Activated T-cell treated with anti-CD3 and anti-CD28 coated beads, Interleukin-2, amount 50 U/mL, for 48 hours (primary cell): ENCODE results near the gene ZFYVE1.
"Not testable (repeated sequence)": the region's sequence is repeated elsewhere in the genome, so short reads cannot be mapped to it uniquely, and the experiment has no call there.

Source experiments
- DNase-seq, 2 experiments: peaks; one replicate each; pipeline ENCODE4 v3.0.0-alpha.2; 2020

The ZFYVE1 gene

DNA sequence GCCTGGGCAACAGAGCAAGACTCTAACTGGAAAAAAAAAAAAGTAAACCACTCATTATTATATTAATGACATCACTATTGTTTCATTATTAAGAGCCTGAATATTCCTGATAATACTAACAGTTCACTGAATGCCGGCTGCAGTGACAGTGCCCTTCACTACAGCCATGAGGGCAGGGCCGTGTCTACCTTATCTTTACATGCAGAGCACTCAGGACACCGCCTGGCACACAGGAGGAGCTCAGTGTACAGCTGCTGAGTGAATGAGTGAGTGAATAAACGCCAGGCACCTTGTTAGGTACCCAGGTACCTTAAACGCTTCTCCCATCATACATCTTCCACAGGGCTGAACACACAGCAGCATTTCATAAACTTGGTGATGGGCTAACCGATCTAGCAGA, 23.2 kb downstream of the ZFYVE1 start:
- no peak for DNase-seq

DNA sequence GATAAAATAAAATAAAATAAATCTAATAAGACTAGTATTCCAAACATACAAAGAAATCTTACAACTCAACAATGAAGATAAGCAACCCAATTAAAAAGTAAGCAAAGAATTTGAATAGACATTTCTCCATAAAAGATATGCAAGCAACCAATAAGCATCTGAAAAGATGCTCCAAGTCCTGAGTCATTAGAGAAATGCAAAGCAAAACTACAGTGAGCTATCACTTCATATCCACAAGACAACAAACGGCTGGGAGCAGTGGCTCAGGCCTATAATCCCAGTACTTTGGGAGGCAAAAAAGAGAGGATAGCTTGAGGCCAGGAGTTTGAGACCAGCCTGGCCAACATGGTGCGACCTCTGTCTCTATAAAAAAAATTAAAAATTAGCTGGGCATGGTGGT, 26.8 kb downstream of the ZFYVE1 start:
- DNase-seq: no peak

DNA sequence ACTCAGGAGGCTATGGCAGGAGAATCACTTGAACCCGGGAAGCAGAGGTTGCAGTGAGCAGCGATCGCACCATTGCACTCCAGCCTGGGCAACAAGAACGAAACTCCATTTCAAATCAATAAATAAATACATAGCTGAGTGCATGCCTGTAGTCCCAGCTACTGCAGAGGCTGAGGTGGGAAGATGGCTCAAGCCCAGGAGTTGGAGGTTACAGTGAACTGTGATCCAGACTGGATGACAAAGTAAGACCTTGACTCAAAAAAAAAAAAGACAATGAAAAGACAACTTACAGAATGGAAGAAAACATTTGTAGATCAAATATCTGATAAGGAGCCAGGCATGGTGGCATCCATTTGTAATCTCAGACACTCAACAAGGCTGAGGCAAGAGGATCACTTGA, 27.6 kb downstream of the ZFYVE1 start:
- DNase-seq: no peak

DNA sequence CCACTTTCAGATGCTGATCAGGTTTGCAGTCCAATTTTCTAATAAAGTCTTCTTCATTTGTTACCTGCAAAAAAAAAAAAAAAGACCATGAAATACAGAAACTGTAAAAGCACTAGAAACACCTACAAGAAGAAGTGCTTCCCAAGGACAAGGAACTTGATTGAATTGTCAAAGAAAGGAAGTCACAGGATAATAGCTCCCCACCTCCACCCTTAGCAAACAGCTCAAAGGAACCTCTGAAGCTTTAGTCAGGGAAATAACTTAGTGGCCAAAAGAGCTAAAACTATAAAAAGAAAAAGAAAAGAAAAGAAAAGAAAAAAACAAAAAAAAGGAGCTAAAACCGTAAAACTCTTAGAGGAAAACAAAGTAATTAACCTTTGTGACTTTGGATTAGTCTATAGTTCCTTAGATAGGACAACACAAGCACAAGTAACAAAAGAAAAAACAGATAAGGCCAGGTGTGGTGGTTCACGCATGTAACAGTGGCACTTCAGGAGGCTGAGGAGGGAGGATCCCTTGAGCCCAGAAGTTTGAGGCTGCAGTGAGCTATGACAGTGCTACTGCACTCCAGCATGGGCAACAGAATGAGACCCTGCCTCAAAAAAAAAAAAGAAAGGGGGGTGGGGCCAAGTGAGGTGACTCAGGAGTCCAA, 28.5 kb downstream of the ZFYVE1 start:
- no peak for DNase-seq

DNA sequence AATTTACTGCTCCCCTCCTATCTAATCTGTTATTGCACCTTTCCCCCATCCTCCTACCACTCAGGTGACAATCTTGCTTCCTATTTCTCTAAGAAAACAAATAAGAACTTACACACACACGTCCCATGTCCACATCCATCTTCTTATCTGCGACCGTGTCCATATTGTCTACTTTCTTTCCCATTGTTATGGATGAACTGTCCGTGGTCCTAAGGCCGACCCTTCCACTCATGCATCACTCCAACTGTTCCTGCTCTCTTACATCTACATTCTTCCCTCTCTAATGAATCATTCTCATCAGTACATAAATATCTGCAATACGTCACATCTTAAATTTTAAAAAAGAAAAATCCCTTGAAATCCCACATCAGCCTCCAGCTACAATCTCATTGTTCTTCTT, 30.0 kb downstream of the ZFYVE1 start:
- no peak for DNase-seq

DNA sequence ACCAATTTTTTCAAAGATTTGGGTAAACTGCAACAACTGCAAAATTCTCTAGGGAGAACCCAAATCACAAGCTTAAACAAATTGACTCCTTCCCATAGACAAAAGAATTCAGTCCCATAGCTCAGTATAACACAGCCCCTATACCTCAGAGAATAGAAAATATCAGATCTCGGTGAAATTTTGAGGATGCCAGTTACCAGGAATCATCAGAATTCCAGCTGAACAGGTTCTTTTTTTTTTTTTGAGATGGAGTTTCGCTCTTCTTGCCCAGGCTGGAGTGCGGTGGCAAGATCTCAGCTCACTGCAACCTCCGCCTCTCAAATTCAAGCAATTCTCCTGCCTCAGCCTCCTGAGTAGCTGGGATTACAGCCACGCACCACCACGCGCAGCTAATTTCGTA, 36.7 kb downstream of the ZFYVE1 start:
- DNase-seq: no peak

DNA sequence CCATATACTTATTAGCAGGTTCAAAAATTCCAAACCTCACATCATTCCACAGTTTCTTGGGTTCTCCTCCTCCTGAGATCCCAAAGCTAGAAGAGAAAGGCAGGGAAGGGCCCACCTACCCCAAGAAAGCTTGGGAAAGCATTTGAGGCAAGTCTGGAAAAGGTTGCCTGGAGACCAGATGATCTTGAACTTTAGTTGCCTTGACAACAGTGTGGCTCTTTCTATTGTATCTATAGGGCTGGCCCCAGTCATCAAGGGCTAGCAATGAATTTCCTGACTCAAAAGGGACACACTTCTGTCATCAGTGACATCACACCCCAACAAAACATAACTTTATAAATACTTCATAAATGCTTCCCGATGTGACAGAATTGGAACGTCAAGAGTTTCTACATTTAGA, 40.0 kb downstream of the ZFYVE1 start:
- DNase-seq: no peak

DNA sequence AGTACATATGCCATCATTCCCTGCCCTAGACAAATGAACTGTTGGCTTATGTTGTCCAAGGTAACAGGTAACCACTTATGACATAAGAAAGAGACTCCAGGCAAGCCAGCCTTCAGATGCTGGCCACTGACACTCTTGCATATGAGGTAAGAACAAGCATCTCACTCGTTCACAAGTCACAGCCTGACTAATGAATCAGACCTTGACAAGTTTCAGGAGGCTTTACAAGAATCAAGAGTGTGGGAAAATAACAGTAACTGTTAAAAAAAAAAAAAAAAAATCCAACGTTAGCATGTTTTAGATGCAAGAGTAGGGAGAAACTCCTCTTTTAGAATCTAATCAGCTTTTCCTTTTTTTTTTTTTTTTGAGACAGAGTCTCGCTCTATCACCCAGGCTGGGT, 40.7 kb downstream of the ZFYVE1 start:
- DNase-seq: no peak

DNA sequence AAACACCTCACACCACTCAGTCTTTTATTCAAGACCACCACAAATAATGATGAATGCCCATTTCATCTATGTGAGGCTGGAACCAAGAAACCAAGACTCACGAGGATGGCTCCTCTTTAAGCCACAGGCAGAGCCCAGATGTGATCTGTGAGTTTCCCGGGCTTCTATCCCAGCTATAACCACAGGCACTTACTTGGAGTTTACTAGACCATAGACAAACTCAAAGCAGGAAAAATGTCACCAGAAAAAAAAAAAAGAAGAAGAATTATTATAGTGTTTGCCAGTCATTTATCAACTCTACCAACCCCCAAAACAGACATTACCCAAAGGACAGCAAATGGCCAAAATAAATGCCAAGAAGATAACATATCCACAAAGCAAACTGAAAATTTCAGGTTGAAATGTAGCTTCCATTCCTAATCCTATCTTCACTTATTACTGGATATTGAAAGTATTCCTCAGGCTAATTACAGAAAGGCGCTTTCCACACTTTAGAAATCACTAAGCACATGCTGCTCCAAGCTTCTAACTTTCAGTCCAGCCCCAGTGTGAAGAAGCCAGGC, 44.7 kb downstream of the ZFYVE1 start:
- no peak for DNase-seq

DNA sequence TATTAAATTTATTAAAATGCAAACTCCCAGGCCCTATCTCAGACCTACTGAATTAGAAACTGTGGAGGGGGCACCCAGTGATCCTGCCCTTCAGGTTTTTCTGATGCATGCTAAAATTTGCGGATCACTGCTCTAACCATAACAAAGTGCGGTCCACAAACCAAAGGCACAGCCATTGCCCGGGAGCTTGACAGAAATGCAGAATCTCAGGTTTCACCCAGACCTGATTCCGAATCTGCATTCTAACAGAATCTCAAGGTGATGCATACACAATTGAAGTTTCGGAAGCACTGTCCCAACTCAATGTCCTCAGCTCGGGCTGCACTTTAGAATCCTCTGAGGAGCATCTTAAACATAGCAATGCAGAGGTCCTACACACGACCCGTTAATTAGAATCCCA, 46.0 kb downstream of the ZFYVE1 start:
- no peak for DNase-seq

DNA sequence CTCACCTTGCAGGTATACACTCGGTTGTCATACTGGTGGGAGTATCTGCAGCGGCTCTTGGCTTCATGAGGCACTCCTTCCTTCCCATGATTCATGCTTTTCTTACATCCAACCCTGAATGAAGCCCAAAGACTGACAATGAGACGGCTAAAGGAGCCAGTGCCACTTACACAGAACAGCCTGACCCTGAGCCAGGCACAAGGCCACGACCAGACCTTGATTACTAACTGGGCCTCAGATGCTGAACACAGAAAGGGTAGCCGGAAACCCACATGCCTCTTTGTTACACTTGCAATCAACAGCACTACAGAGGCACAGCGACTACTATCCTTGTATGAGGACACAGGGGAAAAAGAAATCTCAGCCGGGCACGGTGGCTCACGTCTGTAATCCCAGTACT, 48.0 kb downstream of the ZFYVE1 start:
- DNase-seq: no peak

DNA sequence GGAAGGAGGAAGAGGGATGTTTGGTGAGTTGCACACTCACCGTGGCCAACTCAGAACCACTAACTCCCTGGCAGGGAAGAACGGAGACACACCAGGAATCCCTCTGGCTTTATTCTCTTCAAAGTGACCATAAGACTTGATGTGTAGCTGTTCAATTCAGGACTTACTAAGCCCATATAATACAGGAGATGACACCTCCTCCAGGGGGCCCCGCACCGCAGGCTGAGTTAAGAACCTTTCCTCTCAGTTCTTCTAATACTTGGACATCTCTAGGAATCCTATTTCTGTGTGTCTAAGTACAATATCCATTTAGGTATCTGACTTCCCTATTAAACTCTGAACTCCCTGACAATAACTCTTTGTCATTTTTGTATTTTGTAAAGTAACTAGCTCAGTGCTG, 51.1 kb downstream of the ZFYVE1 start:
- no peak for DNase-seq

DNA sequence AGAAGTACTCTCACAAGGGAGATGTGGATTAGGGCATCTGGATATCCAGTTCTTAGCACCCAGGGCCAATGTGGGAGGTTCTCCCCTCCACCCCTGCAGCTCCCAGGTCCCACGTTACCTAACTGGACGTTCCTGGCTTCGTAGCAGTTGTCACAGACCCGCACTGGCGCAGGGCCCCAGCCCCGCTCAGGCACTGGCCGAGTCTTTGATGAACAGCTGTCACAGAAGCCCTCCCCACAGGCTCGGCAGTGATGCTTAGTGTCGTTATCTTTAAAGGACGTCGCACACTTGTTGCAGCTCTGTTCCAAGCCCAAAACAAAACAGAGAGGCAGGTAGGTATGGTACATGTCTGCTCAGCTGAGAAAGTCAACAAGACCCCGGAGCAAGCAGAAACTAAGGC, 52.2 kb downstream of the ZFYVE1 start:
- no peak for DNase-seq

DNA sequence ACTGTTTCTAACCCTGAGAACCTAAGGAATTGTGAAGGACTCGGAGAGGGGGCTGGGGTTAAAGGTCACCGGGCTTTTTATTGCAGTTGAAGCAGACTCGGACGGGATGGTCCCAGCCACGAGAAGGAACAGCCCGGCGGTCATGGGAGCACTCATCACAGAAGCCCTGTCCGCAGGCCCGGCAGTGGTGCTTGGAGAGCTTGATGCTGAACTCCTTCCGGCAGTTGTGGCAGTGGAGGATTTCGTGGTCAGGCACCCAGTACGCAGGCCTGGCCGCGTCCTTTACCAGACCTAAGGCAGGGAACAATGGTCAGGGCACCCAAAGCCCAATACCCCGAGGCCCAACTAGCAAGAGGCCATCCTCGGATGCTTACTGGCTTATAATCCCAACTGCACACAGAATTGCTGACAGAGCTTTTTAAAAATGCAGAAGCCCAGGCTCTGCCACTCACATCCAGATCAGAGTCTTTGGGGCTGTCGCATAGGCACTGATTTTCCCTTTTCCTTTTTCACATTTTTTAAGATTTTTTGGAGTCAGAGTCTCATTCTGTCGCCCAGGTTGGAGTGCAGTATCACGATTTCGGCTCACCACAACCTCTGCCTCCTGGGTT, 56.0 kb downstream of the ZFYVE1 start:
- DNase-seq: no peak

DNA sequence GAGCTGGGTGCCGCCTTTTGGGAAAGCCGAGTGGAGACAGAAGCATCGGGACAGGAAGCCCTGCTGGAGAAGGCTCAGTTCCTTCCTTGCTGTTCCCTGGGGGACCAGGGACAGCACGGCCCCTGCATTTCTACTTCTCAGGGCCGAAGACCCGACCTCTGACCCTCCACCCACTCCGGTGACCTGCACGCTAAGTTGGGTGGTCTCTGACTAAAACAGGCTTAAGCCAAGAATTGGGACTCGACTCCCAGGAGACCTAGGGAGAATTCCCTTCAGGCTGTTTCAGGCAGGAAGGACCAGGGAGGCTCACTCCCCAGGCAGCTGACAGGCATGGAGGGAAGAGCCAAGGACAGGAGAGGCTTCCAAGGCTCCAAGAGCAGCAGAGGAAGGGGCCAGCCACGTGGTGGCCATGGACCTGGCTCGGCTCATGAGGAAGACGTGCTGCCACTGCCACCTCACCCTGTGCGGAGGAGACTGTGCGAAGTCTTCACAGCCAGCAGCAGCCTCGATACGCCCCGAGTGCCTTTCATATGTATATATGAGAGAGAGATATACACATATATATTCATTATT, 56.8 kb downstream of the ZFYVE1 start:
- no peak for DNase-seq

DNA sequence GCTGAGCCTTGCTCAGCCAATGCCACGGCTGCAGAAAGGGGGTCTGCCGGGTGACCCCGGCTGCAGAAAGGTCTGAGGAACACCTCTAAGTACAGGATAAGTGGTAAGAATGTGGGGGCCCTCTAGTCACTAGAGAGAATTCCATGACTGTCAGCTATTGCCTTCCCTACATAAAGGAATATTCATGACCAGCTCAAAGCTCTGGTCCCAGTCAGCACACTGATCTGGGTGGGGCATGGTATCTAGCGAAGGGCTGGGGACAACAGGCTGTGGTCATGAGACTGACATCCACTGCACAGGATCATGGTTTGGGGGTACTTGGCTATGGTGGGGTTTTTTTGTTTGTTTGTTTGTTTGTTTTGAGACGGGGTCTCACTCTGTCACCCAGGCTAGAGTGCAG, 58.6 kb downstream of the ZFYVE1 start:
- DNase-seq: no peak

DNA sequence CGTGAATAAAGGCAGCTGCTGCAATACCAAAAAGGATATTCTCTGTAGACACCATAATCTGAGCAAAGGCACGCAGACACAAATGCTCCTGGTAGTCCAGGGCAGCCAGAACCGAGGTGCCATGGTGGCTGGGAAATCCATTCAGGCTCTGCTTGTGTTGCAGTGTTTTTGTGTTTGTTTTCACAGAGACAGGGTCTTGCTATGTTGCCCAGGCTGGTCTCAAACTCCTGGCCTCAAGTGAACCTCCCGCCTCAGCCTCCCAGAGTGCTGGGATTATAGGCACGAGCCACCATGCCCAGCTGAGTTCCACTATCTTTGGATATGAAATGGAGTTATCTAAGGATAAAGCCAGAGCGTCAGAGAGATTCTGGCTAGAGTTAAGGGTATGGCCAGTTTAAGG, 60.9 kb downstream of the ZFYVE1 start:
- DNase-seq: no peak

DNA sequence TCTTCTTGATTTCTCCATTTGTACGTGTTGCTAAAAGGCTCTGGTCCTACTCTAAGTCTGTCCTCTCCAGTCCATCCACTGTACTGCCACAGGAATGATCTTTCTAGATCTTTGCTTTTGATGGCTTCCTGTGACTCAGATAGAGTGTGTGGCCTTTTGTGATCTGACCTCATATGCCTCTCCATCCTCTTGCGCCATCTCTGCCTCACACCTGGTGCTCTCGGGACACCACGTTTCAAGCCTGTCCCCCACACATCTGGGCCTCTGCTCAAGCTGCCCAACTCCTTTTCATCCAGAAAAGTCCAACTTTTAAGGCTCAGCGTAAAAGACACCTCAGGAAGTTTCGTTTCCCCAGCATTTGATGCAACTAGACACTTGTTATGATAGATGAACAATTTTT, 61.7 kb downstream of the ZFYVE1 start:
- no peak for DNase-seq

DNA sequence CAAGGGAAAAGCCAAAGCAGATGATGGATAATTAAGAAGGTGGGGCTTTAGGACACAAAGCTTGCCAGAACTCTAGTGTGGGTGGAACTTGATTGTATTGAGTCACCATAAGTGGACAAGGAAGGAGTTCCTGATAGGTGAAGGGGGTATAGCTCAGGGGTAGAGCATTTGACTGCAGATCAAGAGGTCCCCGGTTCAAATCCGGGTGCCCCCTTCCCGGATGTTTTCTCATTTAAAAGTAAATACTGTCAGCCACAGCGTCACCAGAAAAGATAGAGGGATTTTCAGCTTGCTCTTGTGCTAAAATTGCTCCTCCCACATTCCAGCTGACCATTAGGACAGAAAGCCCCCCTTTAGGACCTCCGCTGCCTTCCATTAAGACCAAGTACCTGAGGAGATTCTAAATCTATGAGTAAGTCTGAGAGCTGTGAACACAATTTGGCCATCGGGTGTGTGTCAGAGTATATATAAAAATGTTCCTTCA, 64.0 kb downstream of the ZFYVE1 start:
- no peak for DNase-seq

DNA sequence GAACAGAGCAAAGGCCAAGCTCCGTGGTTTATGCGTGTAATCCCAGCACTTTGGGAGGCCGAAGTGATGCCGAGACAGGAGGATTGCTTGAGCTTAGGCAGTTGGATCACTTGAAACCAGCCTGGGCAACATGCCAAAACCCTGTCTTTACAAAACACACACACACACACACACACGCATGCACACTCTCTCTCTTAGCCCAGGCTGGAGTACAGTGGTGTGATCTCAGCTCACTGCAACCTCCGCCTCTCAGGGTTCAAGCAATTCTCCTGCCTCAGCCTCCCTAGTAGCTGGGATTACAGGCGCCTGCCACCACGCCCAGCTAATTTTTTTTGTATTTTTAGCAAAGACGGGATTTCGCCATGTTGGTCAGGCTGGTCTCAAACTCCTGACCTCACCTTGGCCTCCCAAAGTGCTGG, 64.6 kb downstream of the ZFYVE1 start:
- not testable (repeated sequence) for DNase-seq

DNA sequence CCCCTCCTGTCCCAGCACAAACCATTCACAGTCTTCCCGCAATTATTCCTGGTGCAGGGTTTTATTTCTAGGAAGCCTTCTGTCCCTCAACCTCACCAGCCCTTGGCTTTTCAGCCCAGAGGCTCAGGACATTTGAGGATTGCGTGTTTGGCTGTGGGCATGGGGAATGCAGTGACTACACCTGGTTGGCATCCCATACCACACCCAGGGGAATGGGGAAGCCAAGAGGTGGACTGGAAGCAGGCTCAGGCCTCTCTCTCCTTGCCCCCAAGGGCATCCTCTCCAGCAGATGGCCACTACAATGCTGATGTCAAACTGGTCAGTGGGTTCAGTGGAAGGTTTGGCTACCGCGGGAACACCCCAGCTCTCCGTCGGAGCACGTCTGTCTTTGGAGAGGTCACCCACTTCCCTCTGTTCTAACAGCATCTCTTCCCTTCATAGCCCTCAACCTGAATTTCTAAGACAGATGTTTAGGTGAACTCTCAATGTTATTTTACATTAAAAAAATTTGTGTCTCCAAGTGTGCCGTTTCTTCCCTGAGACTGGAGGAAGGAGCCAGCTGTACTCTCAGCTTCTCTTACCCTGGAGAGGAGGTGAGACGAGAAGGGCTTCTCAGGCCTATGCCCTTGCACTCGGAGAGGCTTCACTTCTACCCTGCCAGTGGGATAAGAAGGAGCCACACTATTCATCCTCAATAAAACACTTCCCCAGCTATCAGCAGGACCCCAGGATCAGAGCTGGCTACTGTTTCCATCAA, 65.1 kb downstream of the ZFYVE1 start:
- DNase-seq: no peak

DNA sequence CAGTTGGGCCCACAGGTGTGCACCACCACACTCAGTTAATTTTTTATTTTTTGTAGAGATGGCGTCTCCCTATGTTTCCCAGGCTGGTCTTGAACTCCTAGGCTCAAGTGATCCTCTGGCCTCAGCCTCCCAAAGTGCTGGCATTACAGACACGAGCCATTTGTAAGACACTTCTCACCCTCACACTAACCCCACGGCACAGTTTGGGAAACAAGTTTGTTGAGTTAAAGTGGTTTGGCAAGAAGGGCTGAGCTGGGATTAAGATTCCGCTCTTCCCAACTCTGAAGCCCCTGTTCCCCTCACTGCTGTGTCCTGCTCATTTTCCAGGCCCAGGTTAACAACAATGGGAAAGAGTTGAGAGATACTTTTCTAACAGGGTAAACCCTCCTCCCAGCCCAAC, 65.9 kb downstream of the ZFYVE1 start:
- DNase-seq: not testable (repeated sequence)

DNA sequence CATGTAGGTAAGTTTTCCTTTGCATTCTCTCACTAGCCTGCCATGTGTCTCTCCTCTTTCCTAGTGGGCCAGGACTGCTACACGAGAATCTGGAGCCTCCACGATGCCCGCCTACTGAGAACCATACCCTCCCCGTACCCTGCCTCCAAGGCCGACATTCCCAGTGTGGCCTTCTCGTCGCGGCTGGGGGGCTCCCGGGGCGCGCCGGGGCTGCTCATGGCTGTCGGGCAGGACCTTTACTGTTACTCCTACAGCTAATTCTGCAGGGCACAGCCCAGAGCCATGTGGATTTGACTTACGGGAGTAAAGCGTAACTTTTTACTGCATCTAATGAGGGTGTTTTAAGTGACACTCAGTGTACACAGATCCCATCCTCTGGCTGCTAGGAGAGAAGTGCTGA, 68.4 kb downstream of the ZFYVE1 start:
- DNase-seq: no peak

DNA sequence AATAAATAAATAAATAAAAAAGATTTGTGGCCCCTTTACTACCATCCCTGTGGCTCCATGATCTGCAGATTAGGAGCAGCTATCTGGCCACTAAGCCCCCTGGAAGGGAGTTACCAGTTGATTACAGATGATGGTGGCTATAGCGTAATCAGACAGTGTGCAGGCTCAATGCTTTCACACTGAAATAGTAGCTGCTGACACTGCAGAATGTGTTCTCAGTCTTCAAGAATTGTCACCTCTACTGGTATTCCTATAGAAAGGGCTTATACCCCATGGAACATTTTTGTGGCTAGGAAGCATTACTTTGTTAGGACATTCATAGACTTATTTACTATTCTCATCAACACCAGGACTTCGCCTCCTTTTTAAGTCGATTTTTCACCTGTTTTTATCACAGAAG, 69.7 kb downstream of the ZFYVE1 start:
- no peak for DNase-seq
